Measurements from ENCODE around the gene HMBS.

DNA sequence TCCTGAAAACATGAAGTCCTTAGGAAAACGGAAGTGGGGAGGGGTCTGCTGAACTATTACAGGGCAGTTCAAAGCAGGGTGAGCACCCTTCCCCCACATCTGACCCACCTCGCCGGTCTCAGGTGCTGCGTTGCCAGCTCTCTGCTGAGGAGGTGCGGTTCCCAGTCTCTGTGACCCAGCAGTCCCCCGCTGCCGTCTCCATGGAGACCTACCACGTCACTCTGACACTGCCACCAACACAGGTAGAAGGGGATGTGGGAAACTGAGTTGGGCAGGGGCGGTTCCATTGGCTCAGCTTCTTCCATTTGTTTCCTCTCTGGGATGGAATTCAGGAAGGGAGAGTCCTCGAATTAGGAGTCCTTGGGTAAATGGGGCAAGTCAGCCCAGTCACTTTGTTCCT lies 25.8 kb downstream of the HMBS start:
- no peak for TF ChIP-seq EZH2 (IDR thresholded peaks at IDR 0.05; ENCODE audit: insufficient read depth, poor library complexity, severe bottlenecking)
- TF ChIP-seq EZH2phosphoT487 (IDR thresholded peaks at IDR 0.05; ENCODE audit: insufficient read depth, low read depth): no peak

All from GM23248 (cell line).